Mesothelial cell of epicardium (in vitro differentiated cells): Measurements from ENCODE around the gene LIPM. TPM values are rescaled to one million over a fixed set of nuclear protein-coding genes. Genes with fewer than 3 reads are reported as not detected.

Source experiments
- DNase-seq, 2 experiments: peaks; one replicate each; pipeline ENCODE4 v3.0.0; 2021; ENCODE audit warnings: low spot score in 2 of 2; ENCODE audit not compliant: unreplicated experiment in 2 of 2
- H3K27ac Mint-ChIP-seq: 2 replicates; pipeline ENCODE4 v1.8.0; 2021; ENCODE audit warnings: mixed read lengths
- H3K27me3 Mint-ChIP-seq: 2 replicates; pipeline ENCODE4 v1.8.0; 2021; ENCODE audit warnings: low read depth, mixed read lengths
- H3K36me3 Mint-ChIP-seq: 2 replicates; pipeline ENCODE4 v1.8.0; 2021; ENCODE audit warnings: mixed read lengths
- H3K4me1 Mint-ChIP-seq: 2 replicates; pipeline ENCODE4 v1.8.0; 2021; ENCODE audit warnings: mixed read lengths
- H3K4me3 Mint-ChIP-seq: 2 replicates; pipeline ENCODE4 v1.8.0; 2021; ENCODE audit warnings: mild to moderate bottlenecking, moderate library complexity, mixed read lengths
- H3K9me3 Mint-ChIP-seq: 2 replicates; pipeline ENCODE4 v1.8.0; 2021; ENCODE audit warnings: mixed read lengths
- total RNA-seq: library from RNA; stranded (reverse); gene quantifications from 3 replicates; pipeline ENCODE4 v1.2.1, GENCODE V29; 2021
- TF ChIP-seq, protein P1 (sequence below): fragments of 200-600 bp; sonication (generic); IDR thresholded peaks from one replicate; pipeline ENCODE4 v1.5.0; 2021; ENCODE audit warnings: antibody characterized with exemption; ENCODE audit not compliant: unreplicated experiment

Gene LIPM
- total RNA-seq, 1 donor from 2014 or later = not detected

DNA sequence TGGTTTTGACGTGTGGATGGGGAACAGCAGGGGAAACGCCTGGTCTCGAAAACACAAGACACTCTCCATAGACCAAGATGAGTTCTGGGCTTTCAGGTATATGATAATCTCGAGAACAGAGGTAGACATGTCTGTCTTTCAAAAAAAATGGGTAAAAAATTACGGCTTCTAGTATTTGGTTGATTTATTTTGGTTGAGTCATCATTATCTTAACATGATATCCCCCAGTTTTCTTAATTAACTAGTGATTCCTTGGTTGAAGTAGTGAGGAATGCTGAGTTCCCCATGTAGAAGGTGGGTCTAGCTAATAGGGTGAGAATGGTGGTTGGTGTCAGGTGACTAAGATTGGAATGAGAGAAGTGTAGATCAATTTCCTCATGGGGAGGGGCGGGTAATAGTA lies 10.7 kb downstream of the LIPM start:
- no peaks in the 10 kb centered on the region for H3K36me3 Mint-ChIP-seq
- no peak overlapping the region for H3K27ac Mint-ChIP-seq

DNA sequence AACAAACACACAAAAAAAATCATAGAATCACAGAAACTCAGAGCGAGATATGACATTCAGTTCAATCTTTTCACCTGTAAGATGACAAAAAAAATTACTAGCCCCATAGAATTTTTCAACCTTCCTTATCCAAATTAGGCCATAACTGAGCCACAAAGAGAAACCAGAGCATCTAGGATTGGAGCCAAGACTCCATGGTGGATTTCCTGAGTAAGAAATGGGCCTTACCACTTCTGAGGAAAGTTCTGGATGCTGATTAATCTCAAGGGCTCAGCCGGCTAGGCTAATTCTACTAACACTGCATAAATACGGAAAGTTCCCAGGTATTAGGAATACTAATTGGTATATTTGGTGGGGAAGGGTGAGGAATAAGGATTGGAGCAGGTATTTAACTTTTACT lies 16.8 kb downstream of the LIPM start:
- no peak overlapping the region for H3K4me3 Mint-ChIP-seq
- H3K36me3 Mint-ChIP-seq = no peaks in the 10 kb centered on the region
- no peak overlapping the region for H3K27ac Mint-ChIP-seq
- no peak for DNase-seq
- TF ChIP-seq, protein P1, sequence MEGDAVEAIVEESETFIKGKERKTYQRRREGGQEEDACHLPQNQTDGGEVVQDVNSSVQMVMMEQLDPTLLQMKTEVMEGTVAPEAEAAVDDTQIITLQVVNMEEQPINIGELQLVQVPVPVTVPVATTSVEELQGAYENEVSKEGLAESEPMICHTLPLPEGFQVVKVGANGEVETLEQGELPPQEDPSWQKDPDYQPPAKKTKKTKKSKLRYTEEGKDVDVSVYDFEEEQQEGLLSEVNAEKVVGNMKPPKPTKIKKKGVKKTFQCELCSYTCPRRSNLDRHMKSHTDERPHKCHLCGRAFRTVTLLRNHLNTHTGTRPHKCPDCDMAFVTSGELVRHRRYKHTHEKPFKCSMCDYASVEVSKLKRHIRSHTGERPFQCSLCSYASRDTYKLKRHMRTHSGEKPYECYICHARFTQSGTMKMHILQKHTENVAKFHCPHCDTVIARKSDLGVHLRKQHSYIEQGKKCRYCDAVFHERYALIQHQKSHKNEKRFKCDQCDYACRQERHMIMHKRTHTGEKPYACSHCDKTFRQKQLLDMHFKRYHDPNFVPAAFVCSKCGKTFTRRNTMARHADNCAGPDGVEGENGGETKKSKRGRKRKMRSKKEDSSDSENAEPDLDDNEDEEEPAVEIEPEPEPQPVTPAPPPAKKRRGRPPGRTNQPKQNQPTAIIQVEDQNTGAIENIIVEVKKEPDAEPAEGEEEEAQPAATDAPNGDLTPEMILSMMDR = no peak
- H3K9me3 Mint-ChIP-seq = no peaks in the 10 kb centered on the region
- H3K27me3 Mint-ChIP-seq = peaks cover 15% of the 10 kb centered on the region
- peaks cover 11% of the 10 kb centered on the region for H3K4me1 Mint-ChIP-seq

More for the DNA sequence above, 10.7 kb downstream of the LIPM start:
- H3K27me3 Mint-ChIP-seq = peaks cover 30% of the 10 kb centered on the region
- TF ChIP-seq, protein P1 = no peak
- peaks cover 11% of the 10 kb centered on the region for H3K4me1 Mint-ChIP-seq
- no peak overlapping the region for H3K4me3 Mint-ChIP-seq
- no peak for DNase-seq
- H3K9me3 Mint-ChIP-seq = no peaks in the 10 kb centered on the region

GRCh38 chr10:88820748-88821401 lies 18.3 kb downstream of the LIPM start:
- H3K4me3 Mint-ChIP-seq = no peak overlapping the region
- H3K27ac Mint-ChIP-seq = no peak overlapping the region
- H3K27me3 Mint-ChIP-seq = peaks cover 9% of the 10 kb centered on the region
- no peaks in the 10 kb centered on the region for H3K9me3 Mint-ChIP-seq
- TF ChIP-seq, protein P1 = no peak
- H3K4me1 Mint-ChIP-seq = peaks cover 8% of the 10 kb centered on the region
- no peak for DNase-seq
- no peaks in the 10 kb centered on the region for H3K36me3 Mint-ChIP-seq

DNA sequence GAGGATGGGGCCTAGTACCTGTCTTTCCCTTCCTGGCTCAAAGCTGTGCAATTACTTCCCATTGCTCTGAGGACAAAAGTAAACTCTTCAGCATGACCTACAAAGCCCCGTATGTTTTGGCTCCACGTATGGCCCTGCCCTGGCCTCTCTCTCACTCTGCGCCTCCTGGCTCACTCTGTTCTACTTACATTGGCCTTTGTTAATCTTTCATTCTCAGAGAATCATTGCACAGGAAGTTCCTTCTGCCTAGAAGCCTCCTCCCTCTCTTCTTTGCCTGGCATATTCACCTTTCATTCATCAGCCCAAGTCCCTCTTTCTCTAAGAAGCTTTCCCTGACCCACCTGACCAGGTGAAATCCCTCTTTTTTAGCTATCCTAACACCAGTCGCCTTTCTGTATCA lies 23.9 kb downstream of the LIPM start:
- no peak overlapping the region for H3K4me3 Mint-ChIP-seq
- no peaks in the 10 kb centered on the region for H3K36me3 Mint-ChIP-seq
- DNase-seq = no peak
- peaks cover 16% of the 10 kb centered on the region for H3K27me3 Mint-ChIP-seq
- no peak overlapping the region for H3K27ac Mint-ChIP-seq
- no peaks in the 10 kb centered on the region for H3K9me3 Mint-ChIP-seq
- no peaks in the 10 kb centered on the region for H3K4me1 Mint-ChIP-seq
- TF ChIP-seq, protein P1 = no peak

GRCh38 chr10:88827671-88828070 lies 25.1 kb downstream of the LIPM start:
- Mint-ChIP-seq H3K27me3 (peaks cover 19% of the 10 kb centered on the region), H3K4me1 (no peaks in the 10 kb centered on the region), H3K4me3 (no peak overlapping the region), H3K27ac (no peak overlapping the region), H3K9me3 (no peaks in the 10 kb centered on the region), H3K36me3 (no peaks in the 10 kb centered on the region)
- DNase-seq = no peak
- TF ChIP-seq, protein P1 = no peak
